GM12801 (cell line): Measurements from ENCODE around the gene CALR3.

Experiments used
- TF ChIP-seq, protein P1 (sequence below): IDR thresholded peaks from one replicate; pipeline ENCODE4 v1.5.1; 2011; ENCODE audit warnings: control low read depth; ENCODE audit not compliant: insufficient read length; ENCODE audit errors: extremely low read depth

Gene CALR3

GRCh38 chr19:16470911-16471811 is 24.8 kb downstream of the CALR3 start:
- TF ChIP-seq, protein P1, sequence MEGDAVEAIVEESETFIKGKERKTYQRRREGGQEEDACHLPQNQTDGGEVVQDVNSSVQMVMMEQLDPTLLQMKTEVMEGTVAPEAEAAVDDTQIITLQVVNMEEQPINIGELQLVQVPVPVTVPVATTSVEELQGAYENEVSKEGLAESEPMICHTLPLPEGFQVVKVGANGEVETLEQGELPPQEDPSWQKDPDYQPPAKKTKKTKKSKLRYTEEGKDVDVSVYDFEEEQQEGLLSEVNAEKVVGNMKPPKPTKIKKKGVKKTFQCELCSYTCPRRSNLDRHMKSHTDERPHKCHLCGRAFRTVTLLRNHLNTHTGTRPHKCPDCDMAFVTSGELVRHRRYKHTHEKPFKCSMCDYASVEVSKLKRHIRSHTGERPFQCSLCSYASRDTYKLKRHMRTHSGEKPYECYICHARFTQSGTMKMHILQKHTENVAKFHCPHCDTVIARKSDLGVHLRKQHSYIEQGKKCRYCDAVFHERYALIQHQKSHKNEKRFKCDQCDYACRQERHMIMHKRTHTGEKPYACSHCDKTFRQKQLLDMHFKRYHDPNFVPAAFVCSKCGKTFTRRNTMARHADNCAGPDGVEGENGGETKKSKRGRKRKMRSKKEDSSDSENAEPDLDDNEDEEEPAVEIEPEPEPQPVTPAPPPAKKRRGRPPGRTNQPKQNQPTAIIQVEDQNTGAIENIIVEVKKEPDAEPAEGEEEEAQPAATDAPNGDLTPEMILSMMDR: no peak

DNA sequence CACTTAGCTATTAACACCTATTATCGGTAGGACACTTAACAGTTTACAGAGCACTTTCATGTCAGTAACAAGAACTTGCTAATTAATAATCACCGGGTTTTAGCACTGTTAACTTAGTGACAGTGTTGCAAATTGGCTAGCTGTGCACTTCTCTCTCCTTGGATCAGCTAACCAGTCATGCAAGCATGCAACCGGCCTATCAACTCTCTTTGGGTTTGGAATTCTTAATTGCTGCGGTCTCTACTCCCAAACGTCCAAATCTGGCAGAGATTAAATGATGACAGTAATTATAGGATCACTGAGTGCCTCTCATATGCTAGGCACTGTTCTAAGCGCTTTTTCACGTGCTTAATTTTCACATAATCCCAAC is 25.4 kb downstream of the CALR3 start:
- TF ChIP-seq, protein P1: no peak

GRCh38 chr19:16467581-16467980 is 28.4 kb downstream of the CALR3 start:
- TF ChIP-seq, protein P1: no peak

DNA sequence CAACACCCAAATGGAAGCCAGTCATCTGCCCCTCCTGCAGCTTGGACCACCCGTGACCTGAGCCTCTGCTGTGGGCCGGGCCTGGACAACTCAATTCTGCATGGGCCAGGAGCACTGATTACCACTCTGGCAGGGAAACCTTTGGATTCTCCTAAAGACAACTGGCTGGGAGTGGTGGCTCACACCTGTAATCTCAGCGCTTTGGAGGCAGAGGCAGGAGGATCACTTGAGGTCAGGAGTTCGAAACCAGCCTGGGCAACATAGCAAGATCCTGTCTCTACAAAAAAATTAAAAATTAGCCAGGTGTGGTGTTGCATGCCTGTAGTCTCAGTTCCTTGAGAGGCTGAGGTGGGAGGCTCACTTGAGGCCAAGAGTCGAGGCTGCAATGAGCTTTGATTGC is 30.7 kb downstream of the CALR3 start:
- TF ChIP-seq, protein P1: no peak

GRCh38 chr19:16463991-16464575 is 31.9 kb downstream of the CALR3 start:
- TF ChIP-seq, protein P1: no peak

- TF ChIP-seq, protein P1: no peak
Observed at GRCh38 chr19:16463341-16463990, 32.5 kb downstream of the CALR3 start.

DNA sequence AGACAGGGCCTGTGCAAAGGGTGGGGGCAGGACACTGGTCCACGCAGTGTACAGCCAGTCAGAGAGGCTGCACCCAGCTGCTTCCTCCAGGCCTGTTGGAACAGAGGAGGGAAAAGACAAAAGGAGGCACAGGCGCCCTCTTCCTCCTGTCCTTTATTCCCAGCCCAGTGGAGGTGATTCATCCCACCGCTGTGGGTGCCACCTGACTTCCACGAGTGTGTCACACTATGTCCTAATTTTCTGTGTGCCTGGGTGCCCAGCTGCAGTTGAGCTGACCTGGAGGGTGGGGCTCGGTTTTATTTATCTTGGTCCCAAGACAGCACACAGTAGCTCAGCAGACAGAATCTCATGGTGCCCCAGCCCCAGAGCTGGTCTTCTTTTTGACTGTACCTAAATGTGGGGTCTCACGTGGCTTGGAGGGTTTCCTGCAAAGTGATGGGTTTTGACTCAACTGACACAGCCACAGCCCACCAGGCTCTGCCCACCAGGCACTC is 33.2 kb downstream of the CALR3 start:
- TF ChIP-seq, protein P1: no peak
